Right cardiac atrium (tissue), 5 donors: Measurements from ENCODE around the gene HOXB1. TPM values are rescaled to one million over a fixed set of nuclear protein-coding genes. Genes with fewer than 3 reads are reported as not detected.

Experiments used
- ATAC-seq, 2 donors: fragments of 200-7000 bp; cut with Tn5 transposase; one replicate each; pipeline versions ENCODE4 v1.8.0 to v1.9.1; 2020; ENCODE audit warnings: moderate library complexity in 2 of 2, mild to moderate bottlenecking in 1 of 2
- DNase-seq, 3 donors: peaks; one replicate each; pipeline ENCODE4 v3.0.0-alpha.2; 2020
- H3K27ac ChIP-seq: one replicate; pipeline ENCODE4 v1.5.1; 2013; ENCODE audit warnings: mild to moderate bottlenecking, low read length, control low read depth, moderate library complexity
- H3K27me3 ChIP-seq: one replicate; pipeline ENCODE4 v1.6.1; 2013; ENCODE audit not compliant: control insufficient read depth, insufficient read depth
- H3K4me1 ChIP-seq: one replicate; pipeline ENCODE4 v1.6.1; 2013; ENCODE audit warnings: low read length; ENCODE audit not compliant: control insufficient read depth, insufficient read depth
- H3K4me3 ChIP-seq: one replicate; pipeline ENCODE4 v1.5.1; 2013; ENCODE audit warnings: low read length, control low read depth
- H3K9me3 ChIP-seq: one replicate; pipeline ENCODE4 v1.6.1; 2013; ENCODE audit warnings: low read length; ENCODE audit not compliant: control insufficient read depth
- WGBS: extraction: QIAGEN DNeasy Blood & Tissue Kit; methylation state at CpG from one replicate; pipeline ENCODE4 v1.1.7; 2013; 5-methylcytosine and 5-hydroxymethylcytosine counted together
- intact Hi-C, 4 donors: fragments of 100-400 bp; cut with DNase I; formaldehyde crosslinking; loops; one replicate each; pipeline versions ENCODE4 v1.11.0 to v1.14.0; 2022 to 2023
- long read RNA-seq, 4 donors: library from polyadenylated mRNA; unstranded; transcript quantifications; one replicate each; pipeline ENCODE4 v2.0.0, GENCODE V29; 2020 to 2021
- polyA plus RNA-seq: library from polyadenylated mRNA; stranded (reverse); fragments of 200-250 nt; gene quantifications from one replicate; pipeline ENCODE4 v1.2.3, GENCODE V29; 2013
- total RNA-seq, 4 donors: library from RNA; stranded (reverse); fragmentation: NEBNext Ultra II Directional; extraction: Animal tissue kit (Norgen Biotek cat#: 25700); gene quantifications; one replicate each; pipeline ENCODE4 v1.2.1, GENCODE V29; 2021
- donor health status: healthy with polysubstance abuse.
- donor health status: DM: no; HTN: yes; CAD: no.
- donor health status: DM: no; HTN: no; CAD: no.
- donor health status: DM: no; HTN: yes; CAD: no; lungs with severe emphysema.
- donor health status: DM: yes; HTN: yes; CAD: no.

The HOXB1 gene
- not detected for total RNA-seq
- polyA plus RNA-seq = not detected
- long read RNA-seq, donor 1 = 0 reads
- long read RNA-seq, donor 2 = 0 reads
- long read RNA-seq, donor 3 = 0 reads
- long read RNA-seq, donor 4 = 0 reads

- H3K4me1 ChIP-seq = no peaks in the 10 kb centered on the region
- H3K4me3 ChIP-seq = no peak within 1 kb of the TSS
- H3K27me3 ChIP-seq = peaks cover 2% of the 10 kb centered on the region
- 65% methylated on average over 15 of the region's 15 CpGs for WGBS
- intact Hi-C loops = no loop called here
- ATAC-seq = no peak
- no peak within 1 kb of the TSS for H3K27ac ChIP-seq
- DNase-seq = no peak
- H3K9me3 ChIP-seq = no peaks in the 10 kb centered on the region
Observed at GRCh38 chr17:48530887-48531272, at the start of gene HOXB1. TSS of gene HOXB1 (minus strand) at chr17:48531011. CDS start at chr17:48530904, 107 bp downstream.

- Histone ChIP-seq H3K27ac (no peak overlapping the region), H3K4me3 (no peak overlapping the region), H3K4me1 (no peaks in the 10 kb centered on the region), H3K9me3 (no peaks in the 10 kb centered on the region), H3K27me3 (no peaks in the 10 kb centered on the region)
- no peak for DNase-seq
- intact Hi-C loops = loop anchor here in 1 of 4 donors (5.0 kb wide), 1 partner anchor 38 kb away; no protein-coding TSS in a partner anchor
- WGBS = 38% methylated on average over 26 of the region's 26 CpGs
- no peak for ATAC-seq
Observed at GRCh38 chr17:48579760-48580554, 49.1 kb upstream of the HOXB1 start.

GRCh38 chr17:48579471-48579759 lies 48.6 kb upstream of the HOXB1 start:
- no peak overlapping the region for H3K27ac ChIP-seq
- H3K27me3 ChIP-seq = no peaks in the 10 kb centered on the region
- no peaks in the 10 kb centered on the region for H3K9me3 ChIP-seq
- DNase-seq (no peak), ATAC-seq (no peak)
- no peaks in the 10 kb centered on the region for H3K4me1 ChIP-seq
- intact Hi-C loops = loop anchor here in 1 of 4 donors (5.0 kb wide), 1 partner anchor 37 kb away; no protein-coding TSS in a partner anchor
- H3K4me3 ChIP-seq = peak overlapping the region; percentile 78
- 31% methylated on average over 7 of the region's 7 CpGs for WGBS

- Histone ChIP-seq H3K9me3 (no peaks in the 10 kb centered on the region), H3K4me3 (peak overlapping the region; percentile 78), H3K4me1 (no peaks in the 10 kb centered on the region), H3K27ac (peak overlapping the region; percentile 77), H3K27me3 (no peaks in the 10 kb centered on the region)
- DNase-seq = peak in 2 of 3 donors; percentile 39 to 60
- peak; percentile 3 to 10 for ATAC-seq
- 9% methylated on average over 43 of the region's 43 CpGs for WGBS
- intact Hi-C loops = loop anchor here in 1 of 4 donors (5.0 kb wide), 1 partner anchor 37 kb away; no protein-coding TSS in a partner anchor
Observed at GRCh38 chr17:48578616-48579470, 48.0 kb upstream of the HOXB1 start.

- 2% methylated on average over 57 of the region's 58 CpGs for WGBS
- no peaks in the 10 kb centered on the region for H3K27me3 ChIP-seq
- DNase-seq (peak; percentile 69 to 88 (median 85)), ATAC-seq (peak; percentile 54 to 58)
- intact Hi-C loops = loop anchor here in 1 of 4 donors (5.0 kb wide), 1 partner anchor 36 kb away; no protein-coding TSS in a partner anchor
- H3K9me3 ChIP-seq = no peaks in the 10 kb centered on the region
- peak within 1 kb of the TSS; percentile 78 for H3K4me3 ChIP-seq
- no peaks in the 10 kb centered on the region for H3K4me1 ChIP-seq
- peak within 1 kb of the TSS; percentile 77 for H3K27ac ChIP-seq
Observed at GRCh38 chr17:48577946-48578615, 47.3 kb upstream of the HOXB1 start, which contains the start of gene HOXB4. TSS of gene HOXB4 (minus strand) at chr17:48578350. CDS start at chr17:48578319, 31 bp downstream.

GRCh38 chr17:48577330-48577945 lies 46.6 kb upstream of the HOXB1 start:
- Histone ChIP-seq H3K4me1 (no peaks in the 10 kb centered on the region), H3K27me3 (peaks cover 5% of the 10 kb centered on the region), H3K9me3 (no peaks in the 10 kb centered on the region), H3K4me3 (peak overlapping the region; percentile 78), H3K27ac (peak overlapping the region; percentile 68)
- ATAC-seq (no peak), DNase-seq (peak in 2 of 3 donors; percentile 52 to 69)
- WGBS = 8% methylated on average over 19 of the region's 19 CpGs
- intact Hi-C loops = loop anchor here in 1 of 4 donors (5.0 kb wide), 1 partner anchor 35 kb away; no protein-coding TSS in a partner anchor

GRCh38 chr17:48576479-48577309 lies 45.9 kb upstream of the HOXB1 start:
- DNase-seq (peak in 1 of 3 donors; percentile 36), ATAC-seq (no peak)
- intact Hi-C loops = loop anchor here in 1 of 4 donors (5.0 kb wide), 1 partner anchor 34 kb away; no protein-coding TSS in a partner anchor
- peak overlapping the region; percentile 78 for H3K4me3 ChIP-seq
- WGBS = 14% methylated on average over 43 of the region's 43 CpGs
- H3K9me3 ChIP-seq = no peaks in the 10 kb centered on the region
- peaks cover 5% of the 10 kb centered on the region for H3K27me3 ChIP-seq
- no peaks in the 10 kb centered on the region for H3K4me1 ChIP-seq
- peak overlapping the region; percentile 3 for H3K27ac ChIP-seq

- no peak for DNase-seq
- 20% methylated on average over 22 of the region's 22 CpGs for WGBS
- H3K4me3 ChIP-seq = no peak overlapping the region
- no peaks in the 10 kb centered on the region for H3K9me3 ChIP-seq
- H3K27ac ChIP-seq = peak overlapping the region; percentile 14
- H3K4me1 ChIP-seq = no peaks in the 10 kb centered on the region
- intact Hi-C loops = loop anchor here in 1 of 4 donors (5.0 kb wide), 1 partner anchor 34 kb away; no protein-coding TSS in a partner anchor
- ATAC-seq = no peak
- H3K27me3 ChIP-seq = peaks cover 5% of the 10 kb centered on the region
Observed at GRCh38 chr17:48575673-48576478, 45.1 kb upstream of the HOXB1 start.

GRCh38 chr17:48575066-48575582 lies 44.3 kb upstream of the HOXB1 start:
- intact Hi-C loops = loop anchor here in 1 of 4 donors (5.0 kb wide), 1 partner anchor 33 kb away; no protein-coding TSS in a partner anchor
- Histone ChIP-seq H3K27me3 (peaks cover 5% of the 10 kb centered on the region), H3K27ac (no peak overlapping the region), H3K4me3 (no peak overlapping the region), H3K9me3 (no peaks in the 10 kb centered on the region), H3K4me1 (peaks cover 2% of the 10 kb centered on the region)
- WGBS = 55% methylated on average over 7 of the region's 7 CpGs
- DNase-seq (no peak), ATAC-seq (no peak)
